Activated CD8-positive, alpha-beta T cell treated with anti-CD3 and anti-CD28 coated beads for 36 hours (primary cell): ENCODE measurements around the gene RAI1. TPM values are rescaled to one million over a fixed set of nuclear protein-coding genes. Genes with fewer than 3 reads are reported as not detected.

Experiments used
- ATAC-seq: fragments of 200-7000 bp; cut with Tn5 transposase; one replicate; pipeline ENCODE4 v1.10.0; 2021; ENCODE audit warnings: mild to moderate bottlenecking, moderate library complexity
- CTCF ChIA-PET: fragments of 350-600 bp; sonication (Branson Sonifier 250); formaldehyde crosslinking; loops from one replicate; lab custom pipeline; 2021; ENCODE audit warnings: antibody characterized with exemption; lab: Charles Lee
- POLR2A ChIA-PET: fragments of 350-600 bp; sonication (Branson Sonifier 250); formaldehyde crosslinking; loops from one replicate; lab custom pipeline; 2021; ENCODE audit warnings: antibody characterized with exemption; lab: Charles Lee
- DNase-seq: peaks from one replicate; pipeline ENCODE4 v3.0.0-alpha.2; 2020
- H3K27ac Mint-ChIP-seq: one replicate; pipeline ENCODE4 v1.8.0; 2021; ENCODE audit warnings: mild to moderate bottlenecking, mixed read lengths
- H3K27me3 Mint-ChIP-seq: one replicate; pipeline ENCODE4 v1.8.0; 2021; ENCODE audit warnings: mixed read lengths
- H3K36me3 Mint-ChIP-seq: one replicate; pipeline ENCODE4 v1.8.0; 2021; ENCODE audit warnings: low read depth, mixed read lengths
- H3K4me1 Mint-ChIP-seq: one replicate; pipeline ENCODE4 v1.8.0; 2021; ENCODE audit warnings: low read depth, mixed read lengths
- H3K4me3 Mint-ChIP-seq: one replicate; pipeline ENCODE4 v1.8.0; 2021; ENCODE audit warnings: mild to moderate bottlenecking, moderate library complexity, mixed read lengths
- H3K9me3 Mint-ChIP-seq: one replicate; pipeline ENCODE4 v1.8.0; 2021; ENCODE audit warnings: mixed read lengths
- CTCF ChIP-seq: fragments of 200-600 bp; IDR thresholded peaks from one replicate; pipeline ENCODE4 v1.8.0; 2022; ENCODE audit warnings: antibody characterized with exemption, mild to moderate bottlenecking
- intact Hi-C: fragments of 100-400 bp; cut with micrococcal nuclease; formaldehyde crosslinking; loops from one replicate; pipeline ENCODE4 v1.10.0; 2022
- total RNA-seq, 2 experiments: library from RNA; stranded (reverse); gene quantifications; one replicate each; pipeline ENCODE4 v1.2.3, GENCODE V29; 2021

Gene RAI1
- total RNA-seq, 2 experiments from 2014 or later, result 18.1 to 20.3 TPM

- no peak for DNase-seq
- Mint-ChIP-seq H3K36me3 (peaks cover 52% of the 10 kb centered on the region), H3K27ac (peak overlapping the region; percentile 62), H3K27me3 (no peaks in the 10 kb centered on the region), H3K9me3 (no peaks in the 10 kb centered on the region), H3K4me3 (no peak overlapping the region), H3K4me1 (peaks cover 35% of the 10 kb centered on the region)
- POLR2A ChIA-PET, result interaction anchor here (0.6 to 1.8 kb wide), 10 partner anchors 9 to 46 kb away, joined by 3 to 7 read pairs (median 4); no protein-coding TSS in a partner anchor
- no peak for ATAC-seq
- CTCF ChIA-PET, result interaction anchor here (0.7 to 8.2 kb wide), 3 partner anchors 37 to 46 kb away, joined by 3 to 104 read pairs (median 83); no protein-coding TSS in a partner anchor
- TF ChIP-seq CTCF, result no peak
- intact Hi-C loops, result loop anchor here (5.0 kb wide), 1 partner anchor 37 kb away; no protein-coding TSS in a partner anchor
Measured at GRCh38 chr17:17815436-17816200, 134.4 kb downstream of the RAI1 start.

GRCh38 chr17:17816240-17816814 lies 135.1 kb downstream of the RAI1 start:
- Mint-ChIP-seq H3K9me3 (no peaks in the 10 kb centered on the region), H3K4me1 (peaks cover 42% of the 10 kb centered on the region), H3K36me3 (peaks cover 55% of the 10 kb centered on the region), H3K4me3 (no peak overlapping the region), H3K27me3 (no peaks in the 10 kb centered on the region), H3K27ac (no peak overlapping the region)
- intact Hi-C loops, result loop anchor here (5.0 kb wide), 1 partner anchor 36 kb away; no protein-coding TSS in a partner anchor
- no peak for DNase-seq
- no peak for TF ChIP-seq CTCF
- no peak for ATAC-seq
- ChIA-PET POLR2A (interaction anchor here (0.6 to 1.7 kb wide), 6 partner anchors 8 to 144 kb away, joined by 3 to 7 read pairs (median 4); no protein-coding TSS in a partner anchor), CTCF (interaction anchor here (0.7 kb wide), 1 partner anchor 44 kb away, joined by 3 read pairs; no protein-coding TSS in a partner anchor)

- POLR2A ChIA-PET, result interaction anchor here (1.0 to 1.3 kb wide), 3 partner anchors 19 to 144 kb away, joined by 3 to 5 read pairs (median 3); no protein-coding TSS in a partner anchor
- Mint-ChIP-seq H3K27me3 (no peaks in the 10 kb centered on the region), H3K4me3 (no peak overlapping the region), H3K36me3 (peaks cover 56% of the 10 kb centered on the region), H3K4me1 (peaks cover 44% of the 10 kb centered on the region), H3K9me3 (no peaks in the 10 kb centered on the region), H3K27ac (no peak overlapping the region)
- no peak for DNase-seq
- no peak for ATAC-seq
- TF ChIP-seq CTCF, result no peak
- intact Hi-C loops, result loop anchor here (5.0 kb wide), 1 partner anchor 35 kb away; no protein-coding TSS in a partner anchor
- CTCF ChIA-PET, result no interaction called here
Measured at GRCh38 chr17:17816831-17817551, 135.7 kb downstream of the RAI1 start.

- Mint-ChIP-seq H3K4me1 (peaks cover 46% of the 10 kb centered on the region), H3K36me3 (peaks cover 61% of the 10 kb centered on the region), H3K27ac (no peak overlapping the region), H3K9me3 (no peaks in the 10 kb centered on the region), H3K4me3 (no peak overlapping the region), H3K27me3 (no peaks in the 10 kb centered on the region)
- ATAC-seq, result no peak
- no peak for TF ChIP-seq CTCF
- intact Hi-C loops, result loop anchor here (5.0 kb wide), 1 partner anchor 35 kb away; no protein-coding TSS in a partner anchor
- no peak for DNase-seq
- CTCF ChIA-PET, result no interaction called here
- POLR2A ChIA-PET, result interaction anchor here (0.9 to 22.2 kb wide), 5 partner anchors 8 to 145 kb away, joined by 3 to 617 read pairs (median 10); partner anchors contain the start of gene SREBF1
Measured at GRCh38 chr17:17817552-17817947, 136.3 kb downstream of the RAI1 start.
